Heart right ventricle (tissue), 16 donors: Measurements from ENCODE around the gene TRPV6. TPM values are rescaled to one million over a fixed set of nuclear protein-coding genes. Genes with fewer than 3 reads are reported as not detected.

Source experiments
- ATAC-seq, 8 donors: fragments of 200-7000 bp; cut with Tn5 transposase; one replicate each; pipeline ENCODE4 v1.9.1; 2020; ENCODE audit warnings: mild to moderate bottlenecking in 8 of 8, moderate library complexity in 8 of 8, moderate number of reproducible peaks in 1 of 8
- DNase-seq, 2 donors: peaks; one replicate each; pipeline ENCODE4 v3.0.0-alpha.2; 2020
- H3K27ac ChIP-seq, 10 donors: fragments of 200-600 bp; sonication (generic) in 2 of 10; one replicate each; pipeline versions ENCODE4 v1.5.0 to v1.8.0; 2020 to 2022; ENCODE audit warnings: mild to moderate bottlenecking in 3 of 10
- H3K27me3 ChIP-seq, 7 donors: fragments of 200-600 bp; one replicate each; pipeline ENCODE4 v1.8.0; 2021 to 2022; ENCODE audit warnings: mild to moderate bottlenecking in 2 of 7
- H3K36me3 ChIP-seq, 9 donors: fragments of 200-600 bp; sonication (generic) in 1 of 9; one replicate each; pipeline versions ENCODE4 v1.5.0 to v1.8.0; 2020 to 2022; ENCODE audit warnings: mild to moderate bottlenecking in 2 of 9
- H3K4me1 ChIP-seq, 9 donors: fragments of 200-600 bp; sonication (generic) in 1 of 9; one replicate each; pipeline versions ENCODE4 v1.5.0 to v1.8.0; 2020 to 2022; ENCODE audit warnings: mild to moderate bottlenecking in 4 of 9
- H3K4me3 ChIP-seq, 10 donors: fragments of 200-600 bp; sonication (generic) in 2 of 10; one replicate each; pipeline versions ENCODE4 v1.5.0 to v1.8.0; 2020 to 2022; ENCODE audit warnings: mild to moderate bottlenecking in 7 of 10, moderate library complexity in 2 of 10
- H3K9me3 ChIP-seq, 11 donors: fragments of 200-600 bp in 10 of 11; sonication (generic) in 2 of 11; one replicate each; pipeline versions ENCODE4 v1.5.0 to v1.8.0; 2013 to 2022; ENCODE audit warnings: mild to moderate bottlenecking in 2 of 11, control low read depth in 1 of 11, moderate library complexity in 1 of 11
- WGBS, 2 donors: extraction: QIAGEN DNeasy Blood & Tissue Kit; methylation state at CpG; one replicate each; pipeline ENCODE4 v1.1.7; 2013; ENCODE audit warnings: inconsistent platforms in 1 of 2; 5-methylcytosine and 5-hydroxymethylcytosine counted together
- intact Hi-C, 10 donors: fragments of 100-400 bp; cut with DNase I; formaldehyde crosslinking; loops; one replicate each; pipeline versions ENCODE4 v1.11.1 to v1.14.2; 2022
- polyA plus RNA-seq, 2 donors: library from polyadenylated mRNA; stranded (reverse); fragments of 200-250 nt; gene quantifications; one replicate each; pipeline ENCODE4 v1.2.3, GENCODE V29; 2013
- total RNA-seq, 10 donors: library from RNA; stranded (reverse); fragmentation: NEBNext Ultra II Directional in 3 of 10; extraction: Animal tissue kit (Norgen Biotek cat#: 25700) in 3 of 10; gene quantifications; one replicate each; pipeline versions ENCODE4 v1.2.1 to v1.2.4, GENCODE V29; 2021 to 2023
- TF ChIP-seq, protein P1 (sequence below), 9 donors: fragments of 200-600 bp; sonication (generic) in 2 of 9; IDR thresholded peaks; one replicate each; pipeline versions ENCODE4 v1.5.0 to v1.8.0; 2021 to 2022; ENCODE audit warnings: antibody characterized with exemption in 9 of 9, mild to moderate bottlenecking in 5 of 9, moderate library complexity in 1 of 9
- donor health status: Arrhythmogenic right ventricular cardiomyopathy.
- donor health status: ischemic (EF 13 %, LVEDD 7.1; RV severe dilation, severe dysfunction).
- donor health status: healthy with polysubstance abuse.
- donor health status: DM: no; HTN: yes; CAD: no.
- donor health status: DM: no; HTN: no; CAD: no.
- donor health status: ischemic (EF 25% LVEDD 6.9; RV normal size, moderate dysfunction).
- donor health status: ischemic (EF 25% LVEDD 5.7; RV mildly dilated, moderate dysfunction).
- donor health status: healthy.
- donor health status: DM: yes; HTN: yes; CAD: no.
- donor health status: Ischemic cardiomyopathy.
- donor health status: ischemic (EF 35%, LVEDD 5.7; RV mildly dilated, moderate dysfunction).
- donor health status: nonischemic (EF 11% LVEDD 7.7; RV severe dilation, severe dysfunction).
- donor health status: DM: yes; HTN: yes; CAD: no.
- donor health status: PGD.
- donor health status: ischemic (EF 29% LVEDD 5.4; RV normal size, mild dysfunction).
- donor health status: nonischemic (EF 23%, LVEDD 6.1; RV moderate dilation, normal function).

The TRPV6 gene
- total and polyA plus RNA-seq, 12 donors, result 0.03 TPM; not detected in 11

DNA sequence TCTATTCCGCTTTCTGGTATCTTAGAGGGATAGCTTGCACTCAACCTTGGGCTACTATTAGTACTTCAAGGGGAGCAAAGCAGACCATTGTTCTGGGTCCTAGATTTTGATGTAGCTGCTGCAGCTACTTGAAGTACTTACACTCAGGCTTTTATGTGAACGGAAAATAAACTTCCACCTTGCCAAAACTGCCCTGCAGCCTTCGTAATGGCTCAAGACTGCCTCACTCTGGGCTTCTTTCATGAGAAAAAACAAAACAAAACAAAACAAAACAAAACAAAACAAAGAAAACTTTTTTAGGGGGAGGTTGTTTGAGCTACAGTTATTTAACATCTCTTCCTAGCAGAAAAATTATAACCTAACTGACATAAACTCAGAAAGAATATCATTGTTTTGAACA lies 50.1 kb downstream of the TRPV6 start:
- TF ChIP-seq, protein P1, sequence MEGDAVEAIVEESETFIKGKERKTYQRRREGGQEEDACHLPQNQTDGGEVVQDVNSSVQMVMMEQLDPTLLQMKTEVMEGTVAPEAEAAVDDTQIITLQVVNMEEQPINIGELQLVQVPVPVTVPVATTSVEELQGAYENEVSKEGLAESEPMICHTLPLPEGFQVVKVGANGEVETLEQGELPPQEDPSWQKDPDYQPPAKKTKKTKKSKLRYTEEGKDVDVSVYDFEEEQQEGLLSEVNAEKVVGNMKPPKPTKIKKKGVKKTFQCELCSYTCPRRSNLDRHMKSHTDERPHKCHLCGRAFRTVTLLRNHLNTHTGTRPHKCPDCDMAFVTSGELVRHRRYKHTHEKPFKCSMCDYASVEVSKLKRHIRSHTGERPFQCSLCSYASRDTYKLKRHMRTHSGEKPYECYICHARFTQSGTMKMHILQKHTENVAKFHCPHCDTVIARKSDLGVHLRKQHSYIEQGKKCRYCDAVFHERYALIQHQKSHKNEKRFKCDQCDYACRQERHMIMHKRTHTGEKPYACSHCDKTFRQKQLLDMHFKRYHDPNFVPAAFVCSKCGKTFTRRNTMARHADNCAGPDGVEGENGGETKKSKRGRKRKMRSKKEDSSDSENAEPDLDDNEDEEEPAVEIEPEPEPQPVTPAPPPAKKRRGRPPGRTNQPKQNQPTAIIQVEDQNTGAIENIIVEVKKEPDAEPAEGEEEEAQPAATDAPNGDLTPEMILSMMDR (IDR thresholded peaks at IDR 0.05), result no peak
- Histone ChIP-seq H3K4me3 (no peak overlapping the region), H3K27me3 (peaks cover 0 to 11% (median 0%) of the 10 kb centered on the region in 7 donors), H3K4me1 (no peaks in the 10 kb centered on the region), H3K9me3 (no peaks in the 10 kb centered on the region), H3K27ac (no peak overlapping the region), H3K36me3 (no peaks in the 10 kb centered on the region)
- ATAC-seq, result no peak
- DNase-seq, result no peak
- WGBS, 2 donors, result 19 to 24% methylated on average over 3 of the region's 3 CpGs
- intact Hi-C loops, result loop anchor here in 1 of 10 donors (10.0 kb wide), 1 partner anchor 59 kb away; no protein-coding TSS in a partner anchor

DNA sequence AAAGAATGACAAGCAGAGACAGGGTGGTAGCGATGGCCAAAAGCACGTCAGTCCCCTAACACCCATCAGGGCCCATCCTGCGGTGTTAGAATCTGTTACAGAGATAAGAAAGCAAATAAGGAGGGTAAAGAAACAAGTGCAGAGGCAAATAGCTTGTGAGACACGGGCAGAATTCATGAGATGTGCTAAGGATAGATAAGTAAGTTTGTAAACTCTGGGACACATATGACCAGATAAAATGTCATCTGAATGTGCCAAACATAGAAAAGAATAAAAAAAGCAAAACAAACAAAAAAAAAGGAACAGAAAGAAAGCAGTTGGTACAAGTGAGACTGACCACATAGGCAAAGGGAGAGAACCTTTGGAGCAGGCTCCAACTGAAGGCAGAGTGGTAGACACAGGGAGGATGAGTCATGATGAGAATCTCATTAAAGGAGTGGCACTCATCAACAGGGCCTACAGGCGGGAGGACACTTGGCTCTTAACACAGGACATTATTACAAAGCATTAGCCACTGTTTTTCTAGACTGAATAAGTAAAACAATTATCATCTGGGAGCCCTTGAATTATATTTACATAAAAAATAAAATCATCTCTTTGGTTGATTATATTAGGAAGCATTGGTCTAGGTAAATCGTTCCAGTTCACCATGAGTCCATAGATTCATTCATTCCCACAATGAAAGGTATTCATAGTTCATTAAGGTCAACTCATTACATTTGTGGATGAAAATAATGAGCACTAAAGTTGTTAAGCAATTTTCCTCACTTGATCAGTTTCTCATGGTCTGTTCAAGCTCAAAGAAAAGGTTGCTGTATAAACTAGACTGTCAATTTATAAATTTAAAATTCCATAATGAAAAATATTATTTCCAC lies 52.1 kb downstream of the TRPV6 start:
- no peaks in the 10 kb centered on the region for H3K4me1 ChIP-seq
- peaks cover 0 to 18% (median 5%) of the 10 kb centered on the region in 7 donors for H3K27me3 ChIP-seq
- TF ChIP-seq, protein P1 (IDR thresholded peaks at IDR 0.05), result no peak
- no peak overlapping the region for H3K4me3 ChIP-seq
- no peak overlapping the region for H3K27ac ChIP-seq
- intact Hi-C loops, result loop anchor here in 1 of 10 donors (10.0 kb wide), 1 partner anchor 61 kb away; no protein-coding TSS in a partner anchor
- no peaks in the 10 kb centered on the region for H3K36me3 ChIP-seq
- H3K9me3 ChIP-seq, result no peaks in the 10 kb centered on the region
- DNase-seq (no peak), ATAC-seq (no peak)
- 41 to 48% methylated on average over 6 of the region's 6 CpGs for WGBS, 2 donors

DNA sequence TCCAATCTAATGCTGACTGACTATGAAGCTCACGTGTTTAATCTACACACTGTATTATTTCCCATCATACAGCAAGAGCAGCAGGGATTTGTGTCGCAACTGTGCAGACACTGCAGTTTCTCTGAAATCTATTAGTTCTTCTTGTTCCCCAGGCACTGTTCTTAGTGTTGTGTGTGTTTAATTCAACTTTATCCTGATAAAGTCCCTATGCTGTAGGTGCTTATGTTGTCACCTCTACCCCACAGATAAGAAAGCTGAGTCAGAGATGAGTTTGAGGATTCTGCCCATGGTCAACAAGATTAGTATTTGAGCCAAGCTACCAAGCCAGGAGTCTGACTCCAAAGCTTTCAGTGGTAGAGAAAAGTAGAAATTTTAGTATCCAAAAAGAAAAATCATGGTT lies 53.1 kb downstream of the TRPV6 start:
- 72 to 77% methylated on average over 2 of the region's 2 CpGs for WGBS, 2 donors
- ATAC-seq (no peak), DNase-seq (no peak)
- Histone ChIP-seq H3K27ac (no peak overlapping the region), H3K36me3 (no peaks in the 10 kb centered on the region), H3K4me1 (no peaks in the 10 kb centered on the region), H3K4me3 (no peak overlapping the region), H3K27me3 (peaks cover 0 to 18% (median 5%) of the 10 kb centered on the region in 7 donors), H3K9me3 (no peaks in the 10 kb centered on the region)
- intact Hi-C loops, result loop anchor here in 1 of 10 donors (10.0 kb wide), 1 partner anchor 62 kb away; no protein-coding TSS in a partner anchor
- TF ChIP-seq, protein P1 (IDR thresholded peaks at IDR 0.05), result no peak

DNA sequence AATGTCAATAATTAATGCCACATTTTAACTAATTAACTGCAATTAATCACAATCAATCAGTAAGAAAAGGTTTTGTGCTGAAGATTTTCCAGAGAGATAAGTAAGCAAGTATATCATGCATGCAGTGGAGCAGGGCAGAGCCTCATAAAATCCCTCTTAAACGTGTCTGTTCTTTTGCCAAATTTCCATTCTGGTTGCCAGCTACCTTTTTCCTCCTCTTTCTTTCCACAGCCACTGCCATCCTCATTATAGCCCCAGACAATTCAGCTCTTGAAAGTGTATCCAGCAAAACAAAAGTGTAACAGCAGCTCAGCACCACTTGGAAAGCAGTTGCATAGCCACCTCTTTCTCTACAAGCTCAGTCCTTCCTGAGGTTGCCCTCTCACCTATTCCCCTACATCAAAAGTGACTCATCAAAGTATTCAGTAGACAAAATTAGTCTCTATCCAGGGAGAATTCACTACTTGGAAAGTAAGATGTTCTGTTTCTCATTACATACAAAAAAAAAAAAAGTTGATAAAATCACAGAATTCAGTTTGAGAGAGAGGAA lies 57.5 kb downstream of the TRPV6 start:
- Histone ChIP-seq H3K4me3 (no peak overlapping the region), H3K36me3 (no peaks in the 10 kb centered on the region), H3K27ac (no peak overlapping the region), H3K27me3 (peaks cover 0 to 29% (median 11%) of the 10 kb centered on the region in 7 donors), H3K9me3 (peaks cover 0 to 9% (median 0%) of the 10 kb centered on the region in 11 donors), H3K4me1 (no peaks in the 10 kb centered on the region)
- TF ChIP-seq, protein P1 (IDR thresholded peaks at IDR 0.05), result no peak
- DNase-seq (no peak), ATAC-seq (no peak)
- WGBS, 2 donors, result 48 to 62% methylated on average over 1 of the region's 1 CpG
- intact Hi-C loops, result no loop called here
